ENCODE results near the gene SLC66A1.
"Not testable (repeated sequence)": the region's sequence is repeated elsewhere in the genome, so short reads cannot be mapped to it uniquely, and the experiment has no call there.

The SLC66A1 gene, protein sequence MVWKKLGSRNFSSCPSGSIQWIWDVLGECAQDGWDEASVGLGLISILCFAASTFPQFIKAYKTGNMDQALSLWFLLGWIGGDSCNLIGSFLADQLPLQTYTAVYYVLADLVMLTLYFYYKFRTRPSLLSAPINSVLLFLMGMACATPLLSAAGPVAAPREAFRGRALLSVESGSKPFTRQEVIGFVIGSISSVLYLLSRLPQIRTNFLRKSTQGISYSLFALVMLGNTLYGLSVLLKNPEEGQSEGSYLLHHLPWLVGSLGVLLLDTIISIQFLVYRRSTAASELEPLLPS

DNA sequence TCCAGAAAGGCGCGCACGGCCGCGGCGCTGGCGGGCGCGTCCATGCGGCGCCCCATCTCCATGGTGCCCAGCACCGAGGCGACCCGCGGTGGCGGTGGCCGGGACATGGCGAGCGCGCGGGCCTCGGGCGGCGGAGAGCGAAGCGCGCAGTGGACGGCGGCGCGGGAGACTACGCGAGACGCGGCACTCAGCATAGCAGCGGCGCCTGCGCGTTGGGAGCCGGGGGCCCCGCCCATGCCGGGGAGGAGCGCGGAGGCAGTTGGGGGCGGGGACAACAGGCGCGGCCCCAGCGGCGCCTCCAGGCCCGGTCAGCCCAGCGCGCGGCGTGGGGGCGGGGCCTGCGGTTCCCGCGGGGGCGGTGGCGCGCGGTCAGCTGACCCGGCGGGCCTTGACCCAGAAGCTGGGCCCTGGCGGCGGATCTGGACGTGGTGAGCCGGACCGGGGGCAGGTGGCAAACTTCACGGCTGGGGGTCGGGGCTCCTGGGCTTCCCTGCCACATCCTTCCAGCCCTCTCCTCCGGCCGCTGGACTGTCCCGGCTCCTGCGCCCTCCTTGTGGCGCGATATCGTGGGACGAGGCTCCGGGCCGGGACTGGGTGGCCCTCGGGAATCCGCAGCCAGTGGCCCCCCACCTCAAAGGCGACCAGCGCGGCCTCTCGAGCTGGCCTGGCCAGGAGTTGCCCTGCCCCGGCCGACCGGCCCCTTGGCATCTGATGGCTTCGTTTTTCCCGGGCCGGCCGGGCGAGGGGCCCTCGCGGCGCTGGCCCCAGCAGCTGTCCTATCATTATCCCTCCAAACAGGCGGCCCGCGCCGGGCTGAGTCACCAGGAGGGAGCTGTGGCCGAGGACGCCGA lies at the start of gene SLC66A1, which contains the start of gene AKR7A2:
SLC66A1 (plus strand) TSS at position 396 of the 851 bp plus-strand sequence. CDS start 5,352 bp downstream, outside the sequence.
AKR7A2 (minus strand) TSS at position 214 of the 851 bp plus-strand sequence; CDS start at position 194, 20 bp downstream.
- Histone ChIP-seq H3K36me3 (ENCODE audit: insufficient read depth, low read length) (peaks cover 8% of the 10 kb centered on the region; the same call in 1 of the 2 replicates), H3K4me1 (ENCODE audit: insufficient read depth, low read length) (peaks cover 4% of the 10 kb centered on the region; the same call in 1 of the 2 replicates), H3K9ac (ENCODE audit: low read depth, low read length) (peak within 1 kb of the TSS; percentile 85), H3K9me3 (ENCODE audit: control insufficient read depth, insufficient read depth, low read length) (no peaks in the 10 kb centered on the region)

DNA sequence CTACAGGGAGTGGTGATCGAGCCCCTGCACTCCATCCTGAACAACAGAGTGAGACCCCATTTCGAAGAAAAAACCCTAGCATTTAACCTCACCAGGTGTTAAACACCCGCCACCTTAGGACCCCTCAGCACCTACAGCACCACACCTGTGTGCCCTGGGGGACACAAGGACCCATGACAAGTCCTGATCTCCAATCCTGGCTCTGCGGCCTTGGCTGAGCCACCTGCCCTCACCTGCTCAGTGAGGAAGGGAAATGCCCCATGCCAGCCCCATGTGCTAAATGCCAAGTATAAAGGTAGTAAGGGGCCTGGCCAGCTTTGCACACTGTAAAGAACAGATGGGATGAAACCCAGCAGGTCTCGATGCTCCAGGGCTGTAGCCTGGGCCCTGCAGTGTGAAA lies 49.4 kb upstream of the SLC66A1 start:
- Histone ChIP-seq H3K9me3 (ENCODE audit: control insufficient read depth, insufficient read depth, low read length) (no peaks in the 10 kb centered on the region), H3K36me3 (ENCODE audit: insufficient read depth, low read length) (no peaks in the 10 kb centered on the region; the same call in 1 of the 2 replicates), H3K4me1 (ENCODE audit: insufficient read depth, low read length) (no peaks in the 10 kb centered on the region), H3K9ac (ENCODE audit: low read depth, low read length) (no peak overlapping the region)

DNA sequence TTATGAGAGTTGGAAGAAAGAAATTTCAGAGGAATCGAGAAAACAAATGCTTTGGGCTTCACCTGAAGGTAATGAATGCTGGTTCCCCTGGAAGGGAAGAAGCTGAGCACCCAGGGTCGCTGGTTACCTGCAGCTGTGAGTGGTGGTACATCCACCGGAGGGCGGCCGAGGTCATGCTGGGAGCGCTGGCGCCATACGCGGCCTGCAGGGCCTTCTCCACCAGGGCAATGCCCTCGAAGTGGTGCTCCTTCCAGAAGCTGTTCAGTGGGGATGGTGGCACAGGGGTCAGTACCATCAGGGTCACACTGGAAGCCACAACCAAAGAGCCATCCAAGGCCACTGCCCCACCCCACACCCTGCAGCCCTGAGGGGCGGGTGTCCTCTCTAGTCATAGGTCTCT lies 43.7 kb upstream of the SLC66A1 start:
- Histone ChIP-seq H3K4me1 (ENCODE audit: insufficient read depth, low read length) (no peaks in the 10 kb centered on the region), H3K9ac (ENCODE audit: low read depth, low read length) (no peak overlapping the region), H3K36me3 (ENCODE audit: insufficient read depth, low read length) (no peaks in the 10 kb centered on the region), H3K9me3 (ENCODE audit: control insufficient read depth, insufficient read depth, low read length) (no peaks in the 10 kb centered on the region)

DNA sequence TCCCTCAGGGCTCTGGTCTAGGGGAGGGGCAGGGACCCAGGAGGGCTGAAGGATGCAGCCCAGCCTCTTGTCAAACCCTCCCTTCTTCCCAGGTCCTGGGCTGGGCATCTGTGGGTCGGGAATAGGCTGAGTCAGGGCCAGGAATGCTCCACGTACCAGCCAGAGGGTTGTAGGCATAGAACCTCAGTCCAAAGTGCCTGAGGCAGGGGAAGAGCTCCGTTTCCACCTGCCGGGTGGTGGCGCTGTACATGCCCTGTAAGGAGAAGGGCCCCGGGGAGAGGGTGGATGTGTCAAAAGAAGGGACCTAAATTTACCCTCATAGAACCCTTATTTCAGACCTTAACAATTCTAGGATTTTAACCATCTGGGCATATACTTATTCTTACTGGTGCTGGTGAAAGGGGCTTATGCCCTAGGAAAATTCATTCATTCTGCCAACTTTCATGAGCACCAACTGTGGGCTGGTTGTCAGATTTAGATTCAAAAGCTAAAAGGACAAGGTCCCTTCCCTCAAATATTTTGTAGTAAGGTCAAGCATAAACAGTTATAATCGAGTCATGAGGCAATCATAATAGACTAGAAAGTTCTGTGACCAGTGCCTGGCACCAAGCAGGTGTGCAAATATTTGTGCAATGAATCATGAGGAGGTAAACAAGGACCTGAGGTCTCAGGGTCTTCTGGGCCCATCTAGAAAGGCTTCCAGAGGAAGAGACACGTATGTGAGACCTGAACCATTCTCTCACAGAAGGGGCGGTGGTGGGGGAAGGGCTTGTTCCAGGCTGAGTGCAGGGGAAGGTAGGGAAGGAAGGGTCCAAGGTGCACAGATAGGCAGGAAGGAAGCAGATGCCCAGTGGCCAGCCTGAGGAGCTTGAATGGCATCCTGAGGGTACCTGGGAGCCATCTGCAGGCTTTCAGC lies 42.4 kb upstream of the SLC66A1 start:
- not testable (repeated sequence) for H3K9me3 ChIP-seq (ENCODE audit: control insufficient read depth, insufficient read depth, low read length); H3K36me3 ChIP-seq (ENCODE audit: insufficient read depth, low read length); H3K4me1 ChIP-seq (ENCODE audit: insufficient read depth, low read length); H3K9ac ChIP-seq (ENCODE audit: low read depth, low read length)

DNA sequence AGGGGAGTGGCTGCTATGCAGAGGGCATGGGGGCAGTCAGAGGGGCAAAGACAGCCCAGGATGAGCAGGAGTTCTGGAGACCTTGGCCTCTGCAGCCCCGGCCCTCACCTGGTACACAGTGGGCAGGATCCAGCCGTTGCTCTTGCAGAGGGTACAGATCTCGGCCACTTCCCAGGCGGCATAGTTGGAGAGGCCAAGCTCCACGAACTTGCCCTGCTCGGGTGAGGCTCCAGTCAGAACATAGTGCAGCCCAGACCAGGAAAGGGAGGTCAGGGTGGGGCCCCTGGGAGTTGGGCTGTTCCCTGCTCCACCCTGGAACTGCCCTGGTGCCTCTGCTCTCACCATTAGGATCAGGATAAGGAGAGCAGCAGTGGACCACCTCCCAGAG lies 41.8 kb upstream of the SLC66A1 start:
- H3K9me3 ChIP-seq (ENCODE audit: control insufficient read depth, insufficient read depth, low read length); H3K4me1 ChIP-seq (ENCODE audit: insufficient read depth, low read length); H3K36me3 ChIP-seq (ENCODE audit: insufficient read depth, low read length); H3K9ac ChIP-seq (ENCODE audit: low read depth, low read length): not testable (repeated sequence)

DNA sequence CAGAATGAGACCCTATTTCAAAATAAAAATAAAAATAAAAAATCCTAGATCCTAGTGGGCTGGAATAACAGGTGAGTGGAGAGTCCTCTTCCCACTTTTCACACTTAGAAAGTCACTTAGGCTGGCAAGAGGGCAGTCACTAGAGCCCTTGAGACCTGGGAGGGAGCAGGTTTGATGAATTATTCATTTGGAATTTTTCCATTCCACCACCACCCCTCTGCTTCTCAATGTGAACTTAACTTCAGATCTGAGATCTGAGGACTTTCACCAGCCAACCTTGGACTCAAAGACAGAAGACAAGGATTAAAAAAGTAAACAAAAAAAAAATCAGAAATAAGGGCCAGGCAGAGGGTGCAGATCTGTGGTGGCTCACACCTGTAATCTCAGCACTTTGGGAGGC lies 40.1 kb upstream of the SLC66A1 start:
- H3K4me1 ChIP-seq (ENCODE audit: insufficient read depth, low read length), result no peaks in the 10 kb centered on the region
- H3K9me3 ChIP-seq (ENCODE audit: control insufficient read depth, insufficient read depth, low read length), result no peaks in the 10 kb centered on the region
- no peak overlapping the region for H3K9ac ChIP-seq (ENCODE audit: low read depth, low read length)
- no peaks in the 10 kb centered on the region for H3K36me3 ChIP-seq (ENCODE audit: insufficient read depth, low read length)

DNA sequence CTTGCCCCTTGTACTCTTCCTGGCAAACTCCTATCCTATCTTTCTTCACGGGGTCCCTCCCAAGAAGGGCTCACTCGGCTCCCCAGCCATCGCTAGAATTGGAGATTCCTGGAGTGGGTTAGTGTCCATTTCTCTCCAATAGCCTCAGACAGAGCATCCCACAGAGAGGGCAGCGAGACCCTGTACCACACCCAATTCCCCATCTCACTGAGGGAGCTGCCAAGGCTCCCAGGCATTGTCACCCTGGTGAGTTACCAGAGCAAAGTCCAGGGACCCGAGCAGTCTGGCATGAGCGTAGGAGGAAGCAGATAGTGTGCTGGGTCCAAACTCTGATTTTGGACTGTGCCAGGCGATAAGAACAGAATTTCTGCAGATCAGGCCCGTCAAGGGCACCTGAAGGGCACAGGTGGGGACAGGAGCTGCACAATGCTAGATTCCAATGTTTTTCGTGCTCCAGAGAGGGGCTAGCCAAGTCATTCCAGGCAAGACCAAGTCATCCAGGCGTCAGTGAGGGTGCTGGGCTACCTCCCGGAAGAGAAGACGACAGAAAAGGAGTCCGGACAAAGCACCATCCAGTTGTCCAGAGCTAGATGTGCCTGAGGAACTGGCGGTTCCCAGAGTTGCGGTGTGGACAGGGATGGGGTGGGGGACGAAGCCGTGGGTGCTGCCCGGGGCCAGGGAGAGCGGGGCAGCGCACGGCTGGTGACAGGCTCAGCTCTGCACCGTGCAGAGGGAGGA lies 38.9 kb upstream of the SLC66A1 start:
- Histone ChIP-seq H3K4me1 (ENCODE audit: insufficient read depth, low read length) (no peaks in the 10 kb centered on the region), H3K9ac (ENCODE audit: low read depth, low read length) (no peak overlapping the region), H3K36me3 (ENCODE audit: insufficient read depth, low read length) (no peaks in the 10 kb centered on the region), H3K9me3 (ENCODE audit: control insufficient read depth, insufficient read depth, low read length) (no peaks in the 10 kb centered on the region)

DNA sequence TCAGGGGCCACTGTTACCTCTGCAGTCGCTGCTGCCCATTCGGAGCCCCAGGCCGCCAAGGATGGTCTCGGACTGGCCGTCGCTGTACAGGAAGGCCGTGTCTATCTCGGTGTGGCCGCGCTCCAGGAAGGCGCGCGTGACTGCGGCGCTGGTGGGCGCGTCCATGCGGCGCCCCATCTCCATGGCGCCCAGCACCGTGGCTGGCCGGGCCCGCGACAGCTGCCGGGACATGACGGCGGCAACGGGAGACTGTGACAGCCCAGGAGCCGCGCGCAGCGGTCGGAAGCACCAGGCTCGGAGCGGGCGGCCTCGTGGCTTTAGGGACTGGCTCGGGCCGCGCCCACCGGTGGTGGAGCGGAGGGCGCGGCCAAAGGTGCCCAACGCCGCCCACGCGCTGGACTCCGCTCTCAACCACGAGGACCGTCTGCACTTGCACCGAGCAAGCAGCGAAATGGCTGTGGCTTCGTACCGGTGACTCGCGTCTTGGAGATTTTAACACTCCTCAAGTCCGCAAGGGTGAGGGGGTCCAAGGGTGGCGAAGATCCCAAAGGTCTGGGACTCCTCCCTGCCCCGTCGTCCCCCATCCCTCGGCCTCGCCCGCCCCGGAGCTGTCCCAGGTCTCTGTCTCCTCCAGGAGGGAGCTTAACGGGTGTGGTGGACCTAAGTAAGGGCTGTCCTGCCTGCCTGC lies 38.1 kb upstream of the SLC66A1 start:
- not testable (repeated sequence) for H3K9ac ChIP-seq (ENCODE audit: low read depth, low read length); H3K36me3 ChIP-seq (ENCODE audit: insufficient read depth, low read length); H3K9me3 ChIP-seq (ENCODE audit: control insufficient read depth, insufficient read depth, low read length); H3K4me1 ChIP-seq (ENCODE audit: insufficient read depth, low read length)

DNA sequence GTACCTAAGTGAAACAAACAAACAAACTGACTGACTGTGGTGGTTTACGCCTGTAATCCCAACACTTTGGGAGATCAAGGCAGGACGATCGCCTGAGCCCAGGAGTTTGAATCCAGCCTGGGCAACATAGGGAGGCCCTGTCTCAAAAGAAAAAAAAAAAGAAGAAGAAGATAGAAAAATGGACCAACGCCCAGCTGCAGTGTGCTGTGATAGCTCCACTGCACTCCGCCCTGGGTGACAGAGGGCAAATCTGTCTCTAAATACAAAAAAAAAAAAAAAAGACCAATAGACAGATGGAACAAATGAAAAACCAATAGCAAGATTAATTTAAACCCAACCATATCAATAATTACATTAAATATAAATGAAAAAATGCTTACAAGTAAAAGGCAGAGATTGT lies 37.5 kb upstream of the SLC66A1 start:
- Histone ChIP-seq H3K9me3 (ENCODE audit: control insufficient read depth, insufficient read depth, low read length) (no peaks in the 10 kb centered on the region), H3K9ac (ENCODE audit: low read depth, low read length) (no peak overlapping the region; the same call in 1 of the 2 replicates), H3K36me3 (ENCODE audit: insufficient read depth, low read length) (no peaks in the 10 kb centered on the region), H3K4me1 (ENCODE audit: insufficient read depth, low read length) (no peaks in the 10 kb centered on the region)

DNA sequence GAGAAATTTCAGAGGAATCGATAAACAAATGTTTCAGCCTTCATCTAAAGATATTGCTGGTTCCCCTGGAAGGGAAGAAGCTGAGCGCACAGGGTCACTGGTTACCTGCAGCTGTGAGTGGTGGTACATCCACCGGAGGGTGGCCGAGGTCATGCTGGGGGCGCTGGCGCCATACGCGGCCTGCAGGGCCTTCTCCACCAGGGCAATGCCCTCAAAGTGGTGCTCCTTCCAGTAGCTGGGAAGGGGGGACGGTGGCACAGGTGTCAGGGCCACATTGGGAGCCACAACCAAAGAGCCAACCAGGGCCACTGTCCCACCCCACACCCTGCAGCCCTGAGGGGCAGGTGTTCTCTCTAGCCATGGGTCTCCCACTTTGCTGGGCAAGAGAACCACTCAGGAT lies 28.2 kb upstream of the SLC66A1 start:
- Histone ChIP-seq H3K36me3 (ENCODE audit: insufficient read depth, low read length) (no peaks in the 10 kb centered on the region), H3K9me3 (ENCODE audit: control insufficient read depth, insufficient read depth, low read length) (no peaks in the 10 kb centered on the region), H3K9ac (ENCODE audit: low read depth, low read length) (no peak overlapping the region), H3K4me1 (ENCODE audit: insufficient read depth, low read length) (no peaks in the 10 kb centered on the region)

DNA sequence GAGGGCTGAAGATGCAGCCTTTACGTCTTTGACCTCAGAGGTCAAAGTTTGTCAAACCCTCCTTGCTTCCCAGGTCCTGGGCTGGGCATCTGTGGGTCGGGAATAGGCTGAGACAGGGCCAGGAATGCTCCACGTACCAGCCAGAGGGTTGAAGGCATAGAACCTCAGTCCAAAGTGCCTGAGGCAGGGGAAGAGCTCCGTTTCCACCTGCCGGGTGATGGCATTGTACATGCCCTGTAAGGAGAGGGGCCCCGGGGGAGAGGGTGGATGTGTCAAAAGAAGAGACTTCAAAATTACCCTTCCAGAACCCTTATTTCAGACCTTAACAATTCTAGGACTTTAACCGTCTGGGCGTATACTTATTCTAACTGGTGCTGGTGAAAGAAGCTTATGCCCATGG lies 27.2 kb upstream of the SLC66A1 start:
- no peaks in the 10 kb centered on the region for H3K36me3 ChIP-seq (ENCODE audit: insufficient read depth, low read length)
- no peaks in the 10 kb centered on the region for H3K4me1 ChIP-seq (ENCODE audit: insufficient read depth, low read length)
- H3K9me3 ChIP-seq (ENCODE audit: control insufficient read depth, insufficient read depth, low read length), result no peaks in the 10 kb centered on the region
- H3K9ac ChIP-seq (ENCODE audit: low read depth, low read length), result no peak overlapping the region

DNA sequence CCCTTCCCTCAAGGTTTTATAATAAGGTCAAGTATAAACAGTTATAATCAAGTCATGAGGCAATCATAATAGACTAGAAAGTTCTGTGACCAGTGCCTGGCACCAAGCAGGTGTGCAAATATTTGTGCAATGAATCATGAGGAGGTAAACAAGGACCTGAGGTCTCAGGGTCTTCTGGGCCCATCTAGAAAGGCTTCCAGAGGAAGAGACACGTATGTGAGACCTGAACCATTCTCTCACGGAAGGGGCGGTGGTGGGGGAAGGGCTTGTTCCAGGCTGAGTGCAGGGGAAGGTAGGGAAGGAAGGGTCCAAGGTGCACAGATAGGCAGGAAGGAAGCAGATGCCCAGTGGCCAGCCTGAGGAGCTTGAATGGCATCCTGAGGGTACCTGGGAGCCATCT lies 26.8 kb upstream of the SLC66A1 start:
- not testable (repeated sequence) for H3K9ac ChIP-seq (ENCODE audit: low read depth, low read length); H3K36me3 ChIP-seq (ENCODE audit: insufficient read depth, low read length); H3K4me1 ChIP-seq (ENCODE audit: insufficient read depth, low read length); H3K9me3 ChIP-seq (ENCODE audit: control insufficient read depth, insufficient read depth, low read length)

DNA sequence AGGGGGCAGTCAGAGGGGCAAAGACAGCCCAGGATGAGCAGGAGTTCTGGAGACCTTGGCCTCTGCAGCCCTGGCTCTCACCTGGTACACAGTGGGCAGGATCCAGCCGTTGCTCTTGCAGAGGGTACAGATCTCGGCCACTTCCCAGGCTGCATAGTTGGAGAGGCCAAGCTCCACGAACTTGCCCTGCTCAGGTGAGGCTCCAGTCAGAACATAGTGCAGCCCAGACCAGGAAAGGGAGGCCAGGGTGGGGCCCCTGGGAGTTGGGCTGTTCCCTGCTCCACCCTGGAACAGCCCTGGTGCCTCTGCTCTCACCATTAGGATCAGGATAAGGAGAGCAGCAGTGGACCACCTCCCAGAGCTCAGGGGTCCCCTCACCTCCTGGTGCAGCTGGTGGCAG lies 26.3 kb upstream of the SLC66A1 start:
- not testable (repeated sequence) for H3K9ac ChIP-seq (ENCODE audit: low read depth, low read length); H3K36me3 ChIP-seq (ENCODE audit: insufficient read depth, low read length); H3K9me3 ChIP-seq (ENCODE audit: control insufficient read depth, insufficient read depth, low read length); H3K4me1 ChIP-seq (ENCODE audit: insufficient read depth, low read length)
